ENCODE measurements around the gene RHOH. TPM values are rescaled to one million over a fixed set of nuclear protein-coding genes. Genes with fewer than 3 reads are reported as not detected.

Gene RHOH
- total and polyA plus RNA-seq, 10 of the 15 experiments (the other 5 are each of a cell fraction or from before 2014, with no cell fraction given): 46.5 to 120 (median 57.9) TPM

GRCh38 chr4:40170588-40170987 lies 26.2 kb upstream of the RHOH start (continued):
- TF ChIP-seq ZNF622 (IDR thresholded peaks at IDR 0.05) (no peak), BMI1 (IDR thresholded peaks at IDR 0.05; ENCODE audit: borderline replicate concordance) (0 out of 2 replicates have a peak, but pooled peaks have one; percentile 34), NKRF (conservative IDR thresholded peaks at IDR 0.05) (no peak)

DNA sequence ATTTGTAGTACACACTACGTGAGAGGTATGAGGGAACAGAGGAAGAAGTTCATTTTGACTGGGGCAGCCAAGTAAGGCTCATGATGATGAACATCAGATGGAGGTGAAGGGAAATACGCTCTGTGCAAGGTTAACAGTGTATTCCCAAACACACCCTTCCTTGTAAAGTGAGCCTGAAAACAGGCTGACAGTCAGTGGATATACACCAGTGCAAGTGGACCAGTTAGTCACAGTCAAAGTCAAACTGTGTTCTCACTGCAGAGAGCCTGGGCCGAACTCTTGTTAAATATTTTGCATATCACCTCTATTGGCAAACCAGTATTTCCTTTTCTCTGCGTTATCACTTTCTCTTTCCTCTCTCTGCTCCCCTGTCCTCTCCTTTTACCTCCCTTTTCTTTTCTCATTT lies 23.4 kb upstream of the RHOH start:
- peak; percentile 74 for FAIRE-seq
- Histone ChIP-seq H3K9me3 (replicated peaks; ENCODE audit: control insufficient read depth, insufficient read depth, low read length) (no peaks in the 10 kb centered on the region), H3K4me2 (ENCODE audit: control insufficient read depth, insufficient read depth) (peak overlapping the region; percentile 64), H3K9ac (ENCODE audit: control insufficient read depth, insufficient read depth, low read length) (peak overlapping the region; percentile 7; the same call in 1 of the 2 replicates), H2AFZ (ENCODE audit: control insufficient read depth, low read depth, low read length) (peak overlapping the region; percentile 87), H3K4me3 (no peak overlapping the region), H3K27me3 (replicated peaks in 1 of 2; ENCODE audit: control insufficient read depth in 2 of 2, insufficient read depth in 2 of 2, low read length in 1 of 2) (no peaks in the 10 kb centered on the region), H3K79me2 (ENCODE audit: control insufficient read depth, insufficient read depth, low read length) (no peaks in the 10 kb centered on the region), H3K36me3 (ENCODE audit: control insufficient read depth in 2 of 2, insufficient read depth in 2 of 2, low read length in 1 of 2) (no peaks in the 10 kb centered on the region), H3K27ac (ENCODE audit: control insufficient read depth, insufficient read depth) (peak overlapping the region; percentile 45), H4K20me1 (ENCODE audit: control insufficient read depth, insufficient read depth) (no peaks in the 10 kb centered on the region), H3K4me1 (ENCODE audit: control insufficient read depth, insufficient read depth, low read length) (peaks cover 21% of the 10 kb centered on the region)
- ATAC-seq: peak; percentile 82
- no TSS peak for BruUV-seq (replicated peaks)
- in situ Hi-C loops (cut with MboI) (no loop called here), intact Hi-C loops (cut with micrococcal nuclease; ENCODE audit: unreplicated experiment) (no loop called here)
- ChIA-PET CTCF (interaction anchor here (0.6 to 1.0 kb wide), 2 partner anchors 12 to 21 kb away, joined by 3 read pairs; no protein-coding TSS in a partner anchor), POLR2A (no interaction called here), RAD21 (ENCODE audit: unreplicated experiment) (no interaction called here), SMC1A (ENCODE audit: uncharacterized antibody, unreplicated experiment) (interaction anchor here (0.7 to 1.8 kb wide), 4 partner anchors 10 to 774 kb away, joined by 3 to 10 read pairs (median 3); no protein-coding TSS in a partner anchor)
- 8% methylated on average over 4 of the region's 4 CpGs for WGBS (ENCODE audit: insufficient coverage, insufficient replicate concordance, low lambda C conversion rate, missing lambda C conversion rate)
- no peak for DNase-seq (ENCODE audit: low read depth, low spot score)
- TF ChIP-seq SKIL (IDR thresholded peaks at IDR 0.05; ENCODE audit: low read depth, poor library complexity, severe bottlenecking): peak; percentile 12
- peak; percentile 54; the same call in 1 of the 2 replicates for TF ChIP-seq POLR2AphosphoS5 (IDR thresholded peaks at IDR 0.05; ENCODE audit: low read length)
- TF ChIP-seq MYB (IDR thresholded peaks at IDR 0.05; ENCODE audit: borderline replicate concordance, low read depth, low read length): no peak
- no peak for TF ChIP-seq ZNF274 (IDR thresholded peaks at IDR 0.05; ENCODE audit: insufficient read depth, insufficient read length)
- TF ChIP-seq NBN (IDR thresholded peaks at IDR 0.05): peak; percentile 47; the same call in 1 of the 2 replicates
- TF ChIP-seq SREBF1 (IDR thresholded peaks at IDR 0.05; ENCODE audit: low read length): no peak
- no peak for TF ChIP-seq SIX5 (IDR thresholded peaks at IDR 0.05; ENCODE audit: low read depth, low read length, severe bottlenecking)
- no peak for TF ChIP-seq PRDM15 (CRISPR knock-in tag; IDR thresholded peaks at IDR 0.05)
- TF ChIP-seq MEF2A (IDR thresholded peaks at IDR 0.05; ENCODE audit: insufficient read depth, low read depth, low read length): no peak
- TF ChIP-seq EED (IDR thresholded peaks at IDR 0.05; ENCODE audit: low read depth): no peak; the same call in 1 of the 2 replicates
- peak; percentile 83; the same call in 2 of the 3 replicates for TF ChIP-seq POU2F2 (IDR thresholded peaks at IDR 0.05; ENCODE audit: borderline replicate concordance, low read depth, low read length)
- no peak for TF ChIP-seq FOS (IDR thresholded peaks at IDR 0.05; ENCODE audit: borderline replicate concordance, extremely low read depth, insufficient read length)
- TF ChIP-seq GABPA (IDR thresholded peaks at IDR 0.05; ENCODE audit: low read depth): no peak

Measured in GM12878 (cell line).